Measurements from ENCODE around the gene TSACC. TPM values are rescaled to one million over a fixed set of nuclear protein-coding genes. Genes with fewer than 3 reads are reported as not detected.

TSACC gene
- total RNA-seq, 4 donors from 2014 or later: 1.2 to 8.3 TPM; not detected in 2

DNA sequence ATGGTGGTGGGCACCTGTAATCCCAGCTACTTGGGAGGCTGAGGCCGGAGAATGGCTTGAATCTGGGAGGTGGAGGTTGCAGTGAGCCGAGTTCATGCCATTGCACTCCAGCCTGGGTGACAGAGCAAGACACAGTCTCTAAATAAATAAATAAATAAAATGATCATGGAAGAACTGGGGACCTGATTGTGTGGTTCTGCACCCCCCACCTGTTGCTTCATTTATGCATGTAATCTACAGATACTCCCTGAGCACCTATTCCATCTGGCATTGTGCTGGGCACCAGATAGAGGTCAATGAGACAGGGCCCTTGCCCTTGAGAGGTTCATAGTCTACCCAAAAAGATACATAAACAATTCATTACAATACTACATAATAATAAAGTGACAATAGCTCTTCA lies 19.7 kb downstream of the TSACC start:
- Histone ChIP-seq H3K9me3 (no peaks in the 10 kb centered on the region), H3K4me1 (peaks cover 0 to 6% of the 10 kb centered on the region in 2 donors), H3K36me3 (no peaks in the 10 kb centered on the region), H3K4me3 (replicated peaks in 1 of 3) (no peak overlapping the region), H3K27ac (no peak overlapping the region), H3K27me3 (no peaks in the 10 kb centered on the region)
- TF ChIP-seq CTCF (IDR thresholded peaks at IDR 0.05) (no peak), POLR2A (IDR thresholded peaks at IDR 0.05) (no peak)
- intact Hi-C loops (cut with DNase I): no loop called here
- no peak for DNase-seq
- WGBS, 2 donors: 94% methylated on average over 2 of the region's 2 CpGs

- 96 to 100% methylated on average over 1 of the region's 1 CpG for WGBS, 2 donors
- intact Hi-C loops (cut with DNase I): no loop called here
- TF ChIP-seq CTCF (IDR thresholded peaks at IDR 0.05): no peak
- TF ChIP-seq POLR2A (IDR thresholded peaks at IDR 0.05): no peak
These were observed 20.3 kb downstream of the TSACC start for GRCh38 chr1:156358641-156359040.

DNA sequence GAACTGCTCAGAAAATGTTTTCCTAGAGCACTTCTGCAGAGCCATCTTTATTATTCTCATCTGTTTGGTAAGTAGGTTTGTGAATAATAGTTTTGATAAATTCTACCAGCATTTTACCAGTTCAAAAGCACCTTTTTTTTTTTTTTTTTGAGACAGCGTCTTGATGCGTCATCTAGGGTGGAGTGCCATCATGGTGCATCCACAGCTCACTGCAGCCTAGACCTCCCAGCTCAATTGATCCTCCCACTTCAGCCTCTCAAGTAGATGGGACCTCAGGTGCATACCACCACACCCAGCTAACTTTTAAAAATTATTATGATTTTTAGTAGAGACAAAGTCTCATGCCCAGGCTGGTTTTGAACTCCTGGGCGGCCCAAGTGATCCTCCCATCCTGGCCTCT lies 20.9 kb downstream of the TSACC start:
- H3K4me1 ChIP-seq: peaks cover 0 to 6% of the 10 kb centered on the region in 2 donors
- DNase-seq: no peak
- H3K36me3 ChIP-seq: no peaks in the 10 kb centered on the region
- WGBS, 2 donors: 92 to 100% methylated on average over 3 of the region's 3 CpGs
- no peak overlapping the region for H3K4me3 ChIP-seq (replicated peaks in 1 of 3)
- no peak overlapping the region for H3K27ac ChIP-seq
- H3K27me3 ChIP-seq: no peaks in the 10 kb centered on the region
- no peak for TF ChIP-seq POLR2A (IDR thresholded peaks at IDR 0.05)
- TF ChIP-seq CTCF (IDR thresholded peaks at IDR 0.05): no peak
- no peaks in the 10 kb centered on the region for H3K9me3 ChIP-seq
- intact Hi-C loops (cut with DNase I): no loop called here

More at GRCh38 chr1:156358641-156359040, 20.3 kb downstream of the TSACC start:
- Histone ChIP-seq H3K9me3 (no peaks in the 10 kb centered on the region), H3K4me3 (replicated peaks in 1 of 3) (no peak overlapping the region), H3K4me1 (peaks cover 0 to 6% of the 10 kb centered on the region in 2 donors), H3K36me3 (no peaks in the 10 kb centered on the region), H3K27ac (no peak overlapping the region), H3K27me3 (no peaks in the 10 kb centered on the region)
- DNase-seq: no peak

DNA sequence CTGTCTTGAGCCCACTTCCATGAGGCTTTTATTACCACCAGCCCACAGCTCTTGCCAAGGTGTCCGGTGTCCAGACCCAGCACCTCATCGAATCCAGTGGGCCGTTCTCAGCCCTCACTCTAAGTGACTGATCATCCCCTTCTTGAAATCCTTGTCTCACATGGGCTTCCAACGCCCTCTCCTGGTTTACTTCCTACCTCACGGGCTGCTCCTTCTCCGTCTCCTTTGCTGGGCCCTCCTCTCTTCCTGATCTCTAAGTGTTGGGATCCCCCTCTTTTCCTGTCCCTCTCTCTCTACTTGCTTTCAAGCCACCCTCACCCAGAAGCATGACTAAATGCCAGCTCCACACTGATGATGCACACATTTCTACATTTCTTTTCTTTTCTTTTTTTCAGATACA lies 21.6 kb downstream of the TSACC start:
- Histone ChIP-seq H3K4me3 (replicated peaks in 1 of 3) (no peak overlapping the region), H3K4me1 (peaks cover 0 to 6% of the 10 kb centered on the region in 2 donors), H3K36me3 (no peaks in the 10 kb centered on the region), H3K27me3 (no peaks in the 10 kb centered on the region), H3K27ac (no peak overlapping the region), H3K9me3 (no peaks in the 10 kb centered on the region)
- WGBS, 2 donors: 32 to 39% methylated on average over 6 of the region's 6 CpGs
- intact Hi-C loops (cut with DNase I): no loop called here
- TF ChIP-seq POLR2A (IDR thresholded peaks at IDR 0.05): no peak
- no peak for TF ChIP-seq CTCF (IDR thresholded peaks at IDR 0.05)
- peak in 1 of 2 donors; percentile 4 for DNase-seq

DNA sequence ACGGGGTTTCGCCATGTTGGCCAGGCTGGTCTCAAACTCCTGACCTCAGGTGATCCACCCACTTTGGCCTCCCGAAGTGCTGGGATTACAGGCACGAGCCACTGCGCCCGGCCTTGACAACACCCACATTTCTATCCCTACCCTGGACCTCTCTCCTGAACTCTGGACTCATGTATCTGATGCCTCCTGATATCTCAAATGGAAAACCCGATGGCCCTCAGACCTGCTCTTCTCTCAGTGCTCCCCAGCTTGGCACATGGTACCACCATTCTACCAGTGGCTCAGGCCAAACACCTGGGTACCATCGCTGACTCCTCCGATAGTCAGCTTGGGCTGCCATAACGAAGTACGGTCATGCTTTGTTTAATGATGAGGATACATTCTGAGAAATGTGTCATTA lies 22.2 kb downstream of the TSACC start:
- DNase-seq: no peak
- intact Hi-C loops (cut with DNase I): no loop called here
- no peak for TF ChIP-seq CTCF (IDR thresholded peaks at IDR 0.05)
- TF ChIP-seq POLR2A (IDR thresholded peaks at IDR 0.05): no peak
- no peaks in the 10 kb centered on the region for H3K9me3 ChIP-seq
- H3K27me3 ChIP-seq: no peaks in the 10 kb centered on the region
- no peak overlapping the region for H3K4me3 ChIP-seq (replicated peaks in 1 of 3)
- H3K4me1 ChIP-seq: peaks cover 0 to 6% of the 10 kb centered on the region in 2 donors
- no peak overlapping the region for H3K27ac ChIP-seq
- H3K36me3 ChIP-seq: no peaks in the 10 kb centered on the region
- 93 to 94% methylated on average over 11 of the region's 11 CpGs for WGBS, 2 donors

All from thyroid gland (tissue), 4 donors.